ENCODE results near the gene UAP1L1.

The UAP1L1 gene

GRCh38 chr9:137095664-137096517 lies 18.6 kb downstream of the UAP1L1 start:
- Histone ChIP-seq H3K27ac (ENCODE audit: low read depth, low read length, severe bottlenecking) (no peak overlapping the region), H3K36me3 (ENCODE audit: control insufficient read depth, insufficient read depth, low read length) (peaks cover 60% of the 10 kb centered on the region), H3K4me3 (ENCODE audit: extremely low read depth, insufficient read depth, low read length, poor library complexity, severe bottlenecking) (no peak overlapping the region), H3K9me3 (ENCODE audit: control insufficient read depth, low read length) (no peaks in the 10 kb centered on the region), H3K4me1 (ENCODE audit: control insufficient read depth, insufficient read depth, low read length, poor library complexity, severe bottlenecking) (no peaks in the 10 kb centered on the region)
- WGBS, 2 experiments (ENCODE audit: insufficient coverage in 2 of 2), result 90 to 92% methylated on average over 27 to 29 of the region's 30 CpGs

GRCh38 chr9:137096785-137097546 lies 19.6 kb downstream of the UAP1L1 start:
- Histone ChIP-seq H3K9me3 (ENCODE audit: control insufficient read depth, low read length) (peaks cover 6% of the 10 kb centered on the region), H3K27ac (ENCODE audit: low read depth, low read length, severe bottlenecking) (no peak overlapping the region), H3K4me3 (ENCODE audit: extremely low read depth, insufficient read depth, low read length, poor library complexity, severe bottlenecking) (no peak overlapping the region), H3K4me1 (ENCODE audit: control insufficient read depth, insufficient read depth, low read length, poor library complexity, severe bottlenecking) (no peaks in the 10 kb centered on the region), H3K36me3 (ENCODE audit: control insufficient read depth, insufficient read depth, low read length) (peaks cover 61% of the 10 kb centered on the region)
- WGBS, 2 experiments (ENCODE audit: insufficient coverage in 2 of 2), result 96 to 97% methylated on average over 27 to 28 of the region's 31 CpGs

- 92 to 94% methylated on average over 15 to 20 of the region's 20 CpGs for WGBS, 2 experiments (ENCODE audit: insufficient coverage in 2 of 2)
- Histone ChIP-seq H3K36me3 (ENCODE audit: control insufficient read depth, insufficient read depth, low read length) (peaks cover 62% of the 10 kb centered on the region), H3K9me3 (ENCODE audit: control insufficient read depth, low read length) (peaks cover 12% of the 10 kb centered on the region), H3K4me3 (ENCODE audit: extremely low read depth, insufficient read depth, low read length, poor library complexity, severe bottlenecking) (no peak overlapping the region), H3K4me1 (ENCODE audit: control insufficient read depth, insufficient read depth, low read length, poor library complexity, severe bottlenecking) (no peaks in the 10 kb centered on the region), H3K27ac (ENCODE audit: low read depth, low read length, severe bottlenecking) (no peak overlapping the region)
These were observed 20.6 kb downstream of the UAP1L1 start for GRCh38 chr9:137097761-137098462.

GRCh38 chr9:137099231-137099630 lies 21.9 kb downstream of the UAP1L1 start:
- Histone ChIP-seq H3K27ac (ENCODE audit: low read depth, low read length, severe bottlenecking) (no peak overlapping the region), H3K9me3 (ENCODE audit: control insufficient read depth, low read length) (peaks cover 15% of the 10 kb centered on the region), H3K36me3 (ENCODE audit: control insufficient read depth, insufficient read depth, low read length) (peaks cover 71% of the 10 kb centered on the region), H3K4me1 (ENCODE audit: control insufficient read depth, insufficient read depth, low read length, poor library complexity, severe bottlenecking) (no peaks in the 10 kb centered on the region), H3K4me3 (ENCODE audit: extremely low read depth, insufficient read depth, low read length, poor library complexity, severe bottlenecking) (no peak overlapping the region)
- 95 to 98% methylated on average over 14 of the region's 14 CpGs for WGBS, 2 experiments (ENCODE audit: insufficient coverage in 2 of 2)

- 92 to 94% methylated on average over 37 of the region's 37 CpGs for WGBS, 2 experiments (ENCODE audit: insufficient coverage in 2 of 2)
- Histone ChIP-seq H3K36me3 (ENCODE audit: control insufficient read depth, insufficient read depth, low read length) (peaks cover 84% of the 10 kb centered on the region), H3K27ac (ENCODE audit: low read depth, low read length, severe bottlenecking) (no peak overlapping the region), H3K9me3 (ENCODE audit: control insufficient read depth, low read length) (peaks cover 15% of the 10 kb centered on the region), H3K4me3 (ENCODE audit: extremely low read depth, insufficient read depth, low read length, poor library complexity, severe bottlenecking) (no peak overlapping the region), H3K4me1 (ENCODE audit: control insufficient read depth, insufficient read depth, low read length, poor library complexity, severe bottlenecking) (no peaks in the 10 kb centered on the region)
These were observed 26.1 kb downstream of the UAP1L1 start for GRCh38 chr9:137103206-137103999.

- Histone ChIP-seq H3K4me1 (ENCODE audit: control insufficient read depth, insufficient read depth, low read length, poor library complexity, severe bottlenecking) (no peaks in the 10 kb centered on the region), H3K9me3 (ENCODE audit: control insufficient read depth, low read length) (peaks cover 15% of the 10 kb centered on the region), H3K27ac (ENCODE audit: low read depth, low read length, severe bottlenecking) (no peak overlapping the region), H3K4me3 (ENCODE audit: extremely low read depth, insufficient read depth, low read length, poor library complexity, severe bottlenecking) (no peak overlapping the region), H3K36me3 (ENCODE audit: control insufficient read depth, insufficient read depth, low read length) (peaks cover 81% of the 10 kb centered on the region)
- WGBS, 2 experiments (ENCODE audit: insufficient coverage in 2 of 2), result 95 to 97% methylated on average over 18 to 21 of the region's 31 CpGs
These were observed 28.7 kb downstream of the UAP1L1 start for GRCh38 chr9:137105814-137106661.

- 94 to 95% methylated on average over 27 of the region's 27 CpGs for whole genome bisulfite sequencing, 2 experiments (ENCODE audit: insufficient coverage in 2 of 2)
These were observed 29.4 kb downstream of the UAP1L1 start for GRCh38 chr9:137106662-137107250.

GRCh38 chr9:137107312-137107921 lies 30.1 kb downstream of the UAP1L1 start:
- no peaks in the 10 kb centered on the region for H3K4me1 ChIP-seq (ENCODE audit: control insufficient read depth, insufficient read depth, low read length, poor library complexity, severe bottlenecking)
- peaks cover 7% of the 10 kb centered on the region for H3K9me3 ChIP-seq (ENCODE audit: control insufficient read depth, low read length)
- no peak overlapping the region for H3K27ac ChIP-seq (ENCODE audit: low read depth, low read length, severe bottlenecking)
- peaks cover 68% of the 10 kb centered on the region for H3K36me3 ChIP-seq (ENCODE audit: control insufficient read depth, insufficient read depth, low read length)
- no peak overlapping the region for H3K4me3 ChIP-seq (ENCODE audit: extremely low read depth, insufficient read depth, low read length, poor library complexity, severe bottlenecking)
- 95 to 96% methylated on average over 23 to 24 of the region's 27 CpGs for WGBS, 2 experiments (ENCODE audit: insufficient coverage in 2 of 2)

More at GRCh38 chr9:137106662-137107250, 29.4 kb downstream of the UAP1L1 start:
- H3K9me3 ChIP-seq (ENCODE audit: control insufficient read depth, low read length), result peaks cover 11% of the 10 kb centered on the region
- H3K4me1 ChIP-seq (ENCODE audit: control insufficient read depth, insufficient read depth, low read length, poor library complexity, severe bottlenecking), result no peaks in the 10 kb centered on the region
- no peak overlapping the region for H3K27ac ChIP-seq (ENCODE audit: low read depth, low read length, severe bottlenecking)
- peaks cover 74% of the 10 kb centered on the region for H3K36me3 ChIP-seq (ENCODE audit: control insufficient read depth, insufficient read depth, low read length)
- H3K4me3 ChIP-seq (ENCODE audit: extremely low read depth, insufficient read depth, low read length, poor library complexity, severe bottlenecking), result no peak overlapping the region

- Histone ChIP-seq H3K4me3 (ENCODE audit: extremely low read depth, insufficient read depth, low read length, poor library complexity, severe bottlenecking) (no peak overlapping the region), H3K27ac (ENCODE audit: low read depth, low read length, severe bottlenecking) (no peak overlapping the region), H3K9me3 (ENCODE audit: control insufficient read depth, low read length) (peaks cover 2% of the 10 kb centered on the region), H3K36me3 (ENCODE audit: control insufficient read depth, insufficient read depth, low read length) (peaks cover 62% of the 10 kb centered on the region), H3K4me1 (ENCODE audit: control insufficient read depth, insufficient read depth, low read length, poor library complexity, severe bottlenecking) (no peaks in the 10 kb centered on the region)
- 92 to 96% methylated on average over 12 to 15 of the region's 17 CpGs for WGBS, 2 experiments (ENCODE audit: insufficient coverage in 2 of 2)
These were observed 30.7 kb downstream of the UAP1L1 start for GRCh38 chr9:137107982-137108381.

Data from mesodermal cell (in vitro differentiated cells).